Measurements from ENCODE around the gene ASPHD2.

The ASPHD2 gene

GRCh38 chr22:26452236-26453016 is 23.4 kb downstream of the ASPHD2 start:
- in situ Hi-C loops (cut with MboI; ENCODE audit: low sequenced_read_pairs, unreplicated experiment) = no loop called here
- TF ChIP-seq, protein P1, sequence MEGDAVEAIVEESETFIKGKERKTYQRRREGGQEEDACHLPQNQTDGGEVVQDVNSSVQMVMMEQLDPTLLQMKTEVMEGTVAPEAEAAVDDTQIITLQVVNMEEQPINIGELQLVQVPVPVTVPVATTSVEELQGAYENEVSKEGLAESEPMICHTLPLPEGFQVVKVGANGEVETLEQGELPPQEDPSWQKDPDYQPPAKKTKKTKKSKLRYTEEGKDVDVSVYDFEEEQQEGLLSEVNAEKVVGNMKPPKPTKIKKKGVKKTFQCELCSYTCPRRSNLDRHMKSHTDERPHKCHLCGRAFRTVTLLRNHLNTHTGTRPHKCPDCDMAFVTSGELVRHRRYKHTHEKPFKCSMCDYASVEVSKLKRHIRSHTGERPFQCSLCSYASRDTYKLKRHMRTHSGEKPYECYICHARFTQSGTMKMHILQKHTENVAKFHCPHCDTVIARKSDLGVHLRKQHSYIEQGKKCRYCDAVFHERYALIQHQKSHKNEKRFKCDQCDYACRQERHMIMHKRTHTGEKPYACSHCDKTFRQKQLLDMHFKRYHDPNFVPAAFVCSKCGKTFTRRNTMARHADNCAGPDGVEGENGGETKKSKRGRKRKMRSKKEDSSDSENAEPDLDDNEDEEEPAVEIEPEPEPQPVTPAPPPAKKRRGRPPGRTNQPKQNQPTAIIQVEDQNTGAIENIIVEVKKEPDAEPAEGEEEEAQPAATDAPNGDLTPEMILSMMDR (IDR thresholded peaks at IDR 0.05; ENCODE audit: borderline replicate concordance, control extremely low read depth, extremely low read depth, insufficient read depth, missing control alignments) = no peak
- no peak for DNase-seq (ENCODE audit: low spot score)

DNA sequence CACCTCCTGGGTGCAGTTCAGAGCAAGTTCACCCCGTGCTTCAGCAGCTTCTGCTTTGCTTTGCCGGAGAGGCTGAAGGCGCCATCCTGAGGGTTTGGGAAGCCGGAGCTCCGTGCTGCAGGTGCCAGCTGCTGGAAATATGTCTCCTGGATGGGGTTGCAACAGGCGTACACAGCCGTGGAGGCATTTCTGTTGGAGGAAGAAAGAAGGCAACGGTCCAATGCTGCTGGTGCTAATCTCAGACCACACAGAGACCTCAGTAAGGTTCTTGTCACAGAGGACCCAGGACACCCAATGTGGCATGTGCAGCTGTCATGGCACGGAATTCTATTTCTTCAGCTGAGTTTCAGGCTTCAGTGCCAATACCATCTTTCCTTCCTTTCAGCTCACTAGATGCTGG is 24.2 kb downstream of the ASPHD2 start:
- in situ Hi-C loops (cut with MboI; ENCODE audit: low sequenced_read_pairs, unreplicated experiment) = no loop called here
- no peak for DNase-seq (ENCODE audit: low spot score)
- TF ChIP-seq, protein P1 (IDR thresholded peaks at IDR 0.05; ENCODE audit: borderline replicate concordance, control extremely low read depth, extremely low read depth, insufficient read depth, missing control alignments) = no peak

GRCh38 chr22:26453812-26454500 is 24.9 kb downstream of the ASPHD2 start:
- TF ChIP-seq, protein P1 (IDR thresholded peaks at IDR 0.05; ENCODE audit: borderline replicate concordance, control extremely low read depth, extremely low read depth, insufficient read depth, missing control alignments) = no peak
- in situ Hi-C loops (cut with MboI; ENCODE audit: low sequenced_read_pairs, unreplicated experiment) = no loop called here
- DNase-seq (ENCODE audit: low spot score) = no peak

DNA sequence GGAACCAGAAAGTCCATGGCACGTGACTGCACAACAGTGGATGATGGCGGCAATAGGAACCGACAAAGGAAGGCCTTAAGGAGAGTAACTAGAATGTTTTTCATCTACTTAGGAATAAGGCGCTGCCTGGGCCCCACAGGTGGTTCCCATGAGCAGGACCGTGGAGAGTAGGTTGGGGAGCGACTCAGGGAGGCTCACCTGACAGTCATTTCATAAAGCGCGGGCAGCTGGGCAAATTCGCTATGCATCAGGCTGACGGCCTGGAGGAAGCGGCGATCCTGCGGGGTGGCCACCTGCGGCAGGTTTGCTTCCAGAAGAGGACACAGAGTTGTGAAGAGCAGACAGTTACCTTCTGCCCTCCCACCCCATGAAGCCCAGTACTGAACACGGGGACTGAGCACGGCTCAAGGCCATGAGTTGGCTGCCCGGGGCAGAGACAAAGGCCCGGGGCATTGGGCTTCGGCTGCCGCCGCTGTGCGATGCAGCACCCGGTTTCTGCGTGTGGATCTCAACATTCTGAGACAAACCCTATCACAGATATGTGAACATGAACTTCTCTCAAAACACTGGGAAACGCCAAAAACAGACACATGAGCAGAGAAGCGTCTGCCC is 28.7 kb downstream of the ASPHD2 start:
- DNase-seq (ENCODE audit: low spot score) = no peak
- in situ Hi-C loops (cut with MboI; ENCODE audit: low sequenced_read_pairs, unreplicated experiment) = no loop called here
- TF ChIP-seq, protein P1 (IDR thresholded peaks at IDR 0.05; ENCODE audit: borderline replicate concordance, control extremely low read depth, extremely low read depth, insufficient read depth, missing control alignments) = no peak

- DNase-seq (ENCODE audit: low spot score) = no peak
- TF ChIP-seq, protein P1 (IDR thresholded peaks at IDR 0.05; ENCODE audit: borderline replicate concordance, control extremely low read depth, extremely low read depth, insufficient read depth, missing control alignments) = no peak
- in situ Hi-C loops (cut with MboI; ENCODE audit: low sequenced_read_pairs, unreplicated experiment) = loop anchor here (5.0 kb wide), 1 partner anchor 78 kb away; no protein-coding TSS in a partner anchor
These were observed 31.1 kb downstream of the ASPHD2 start for GRCh38 chr22:26460202-26460601.

DNA sequence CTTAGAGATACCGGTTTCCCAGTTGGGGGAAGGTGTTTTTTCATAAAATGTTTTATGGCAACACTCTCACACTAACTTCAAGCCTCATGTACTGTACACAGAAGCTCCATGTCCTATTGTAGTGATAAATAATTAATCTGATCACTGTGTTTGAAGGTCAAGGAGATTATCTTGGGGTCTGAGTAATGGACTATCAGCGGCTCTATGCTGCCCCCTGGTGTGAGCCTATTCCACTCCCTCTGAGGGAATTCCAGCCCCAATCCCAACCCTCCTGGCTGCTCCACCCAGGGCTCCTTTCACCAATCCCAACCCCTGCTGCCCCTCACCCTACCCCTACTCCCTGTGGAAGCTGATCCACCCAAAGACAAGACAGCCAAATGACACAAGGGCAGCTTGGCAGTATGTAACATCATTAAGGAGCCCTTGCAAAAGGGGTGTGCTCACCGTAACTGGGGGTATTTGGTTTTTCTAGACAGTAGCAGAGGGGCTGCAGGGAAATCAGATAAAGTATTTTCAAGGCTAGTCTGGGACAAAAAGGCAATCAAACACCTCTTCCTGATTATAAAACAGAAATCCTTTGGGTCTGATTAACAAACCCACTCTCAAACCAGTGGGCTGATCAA is 32.2 kb downstream of the ASPHD2 start:
- TF ChIP-seq, protein P1 (IDR thresholded peaks at IDR 0.05; ENCODE audit: borderline replicate concordance, control extremely low read depth, extremely low read depth, insufficient read depth, missing control alignments) = peak; percentile 67
- in situ Hi-C loops (cut with MboI; ENCODE audit: low sequenced_read_pairs, unreplicated experiment) = loop anchor here (5.0 kb wide), 1 partner anchor 79 kb away; no protein-coding TSS in a partner anchor
- DNase-seq (ENCODE audit: low spot score) = peak; percentile 63
